ENCODE results near the gene GALNT10.

Gene GALNT10

DNA sequence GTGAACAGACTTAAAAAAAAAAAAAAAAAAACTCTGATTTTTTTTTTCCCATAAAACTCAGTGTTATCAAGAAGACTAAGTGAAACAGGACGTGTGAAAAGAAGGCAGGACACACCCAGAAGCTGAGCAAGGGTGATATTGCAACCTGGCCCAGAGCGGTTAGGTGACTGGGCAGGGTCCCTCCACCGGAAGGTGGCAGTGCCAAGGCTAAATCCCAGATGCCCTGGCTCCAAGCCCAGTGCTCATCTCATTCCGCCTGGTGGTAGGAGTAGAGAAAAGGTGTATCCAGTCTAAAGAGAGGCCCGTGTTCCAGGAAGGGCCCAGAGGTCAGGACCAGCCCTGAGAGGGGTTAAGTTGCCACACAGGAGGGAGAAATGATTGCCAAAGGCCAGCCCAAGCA, 203.8 kb downstream of the GALNT10 start:
- TF ChIP-seq ZFP30 (CRISPR knock-in tag; IDR thresholded peaks at IDR 0.05), result no peak
- TF ChIP-seq OSR1 (CRISPR knock-in tag; IDR thresholded peaks at IDR 0.05), result no peak
- no peak for TF ChIP-seq ZC3H10 (CRISPR knock-in tag; IDR thresholded peaks at IDR 0.05)
- TF ChIP-seq, protein P1, sequence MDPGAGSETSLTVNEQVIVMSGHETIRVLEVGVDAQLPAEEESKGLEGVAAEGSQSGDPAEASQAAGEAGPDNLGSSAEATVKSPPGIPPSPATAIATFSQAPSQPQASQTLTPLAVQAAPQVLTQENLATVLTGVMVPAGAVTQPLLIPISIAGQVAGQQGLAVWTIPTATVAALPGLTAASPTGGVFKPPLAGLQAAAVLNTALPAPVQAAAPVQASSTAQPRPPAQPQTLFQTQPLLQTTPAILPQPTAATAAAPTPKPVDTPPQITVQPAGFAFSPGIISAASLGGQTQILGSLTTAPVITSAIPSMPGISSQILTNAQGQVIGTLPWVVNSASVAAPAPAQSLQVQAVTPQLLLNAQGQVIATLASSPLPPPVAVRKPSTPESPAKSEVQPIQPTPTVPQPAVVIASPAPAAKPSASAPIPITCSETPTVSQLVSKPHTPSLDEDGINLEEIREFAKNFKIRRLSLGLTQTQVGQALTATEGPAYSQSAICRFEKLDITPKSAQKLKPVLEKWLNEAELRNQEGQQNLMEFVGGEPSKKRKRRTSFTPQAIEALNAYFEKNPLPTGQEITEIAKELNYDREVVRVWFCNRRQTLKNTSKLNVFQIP (CRISPR knock-in tag; IDR thresholded peaks at IDR 0.05; ENCODE audit: borderline replicate concordance, low read depth), result no peak
- TF ChIP-seq, protein P2, sequence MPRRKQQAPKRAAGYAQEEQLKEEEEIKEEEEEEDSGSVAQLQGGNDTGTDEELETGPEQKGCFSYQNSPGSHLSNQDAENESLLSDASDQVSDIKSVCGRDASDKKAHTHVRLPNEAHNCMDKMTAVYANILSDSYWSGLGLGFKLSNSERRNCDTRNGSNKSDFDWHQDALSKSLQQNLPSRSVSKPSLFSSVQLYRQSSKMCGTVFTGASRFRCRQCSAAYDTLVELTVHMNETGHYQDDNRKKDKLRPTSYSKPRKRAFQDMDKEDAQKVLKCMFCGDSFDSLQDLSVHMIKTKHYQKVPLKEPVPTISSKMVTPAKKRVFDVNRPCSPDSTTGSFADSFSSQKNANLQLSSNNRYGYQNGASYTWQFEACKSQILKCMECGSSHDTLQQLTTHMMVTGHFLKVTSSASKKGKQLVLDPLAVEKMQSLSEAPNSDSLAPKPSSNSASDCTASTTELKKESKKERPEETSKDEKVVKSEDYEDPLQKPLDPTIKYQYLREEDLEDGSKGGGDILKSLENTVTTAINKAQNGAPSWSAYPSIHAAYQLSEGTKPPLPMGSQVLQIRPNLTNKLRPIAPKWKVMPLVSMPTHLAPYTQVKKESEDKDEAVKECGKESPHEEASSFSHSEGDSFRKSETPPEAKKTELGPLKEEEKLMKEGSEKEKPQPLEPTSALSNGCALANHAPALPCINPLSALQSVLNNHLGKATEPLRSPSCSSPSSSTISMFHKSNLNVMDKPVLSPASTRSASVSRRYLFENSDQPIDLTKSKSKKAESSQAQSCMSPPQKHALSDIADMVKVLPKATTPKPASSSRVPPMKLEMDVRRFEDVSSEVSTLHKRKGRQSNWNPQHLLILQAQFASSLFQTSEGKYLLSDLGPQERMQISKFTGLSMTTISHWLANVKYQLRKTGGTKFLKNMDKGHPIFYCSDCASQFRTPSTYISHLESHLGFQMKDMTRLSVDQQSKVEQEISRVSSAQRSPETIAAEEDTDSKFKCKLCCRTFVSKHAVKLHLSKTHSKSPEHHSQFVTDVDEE (CRISPR knock-in tag; IDR thresholded peaks at IDR 0.05), result no peak
- TF ChIP-seq ISL1 (CRISPR knock-in tag; IDR thresholded peaks at IDR 0.05), result no peak
- TF ChIP-seq ZNF70 (CRISPR knock-in tag; IDR thresholded peaks at IDR 0.05), result no peak
- TF ChIP-seq ARNTL (CRISPR knock-in tag; IDR thresholded peaks at IDR 0.05; ENCODE audit: borderline replicate concordance, low read depth), result no peak
- no peak for TF ChIP-seq GLIS3 (CRISPR knock-in tag; IDR thresholded peaks at IDR 0.05)
- TF ChIP-seq, protein P3, sequence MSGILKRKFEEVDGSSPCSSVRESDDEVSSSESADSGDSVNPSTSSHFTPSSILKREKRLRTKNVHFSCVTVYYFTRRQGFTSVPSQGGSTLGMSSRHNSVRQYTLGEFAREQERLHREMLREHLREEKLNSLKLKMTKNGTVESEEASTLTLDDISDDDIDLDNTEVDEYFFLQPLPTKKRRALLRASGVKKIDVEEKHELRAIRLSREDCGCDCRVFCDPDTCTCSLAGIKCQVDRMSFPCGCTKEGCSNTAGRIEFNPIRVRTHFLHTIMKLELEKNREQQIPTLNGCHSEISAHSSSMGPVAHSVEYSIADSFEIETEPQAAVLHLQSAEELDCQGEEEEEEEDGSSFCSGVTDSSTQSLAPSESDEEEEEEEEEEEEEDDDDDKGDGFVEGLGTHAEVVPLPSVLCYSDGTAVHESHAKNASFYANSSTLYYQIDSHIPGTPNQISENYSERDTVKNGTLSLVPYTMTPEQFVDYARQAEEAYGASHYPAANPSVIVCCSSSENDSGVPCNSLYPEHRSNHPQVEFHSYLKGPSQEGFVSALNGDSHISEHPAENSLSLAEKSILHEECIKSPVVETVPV (CRISPR knock-in tag; IDR thresholded peaks at IDR 0.05), result no peak
- no peak for TF ChIP-seq ZNF8 (CRISPR knock-in tag; IDR thresholded peaks at IDR 0.05)
- no peak for TF ChIP-seq TCF4 (CRISPR knock-in tag; IDR thresholded peaks at IDR 0.05; ENCODE audit: borderline replicate concordance)
- TF ChIP-seq ZNF565 (CRISPR knock-in tag; conservative IDR thresholded peaks at IDR 0.05; ENCODE audit: low read depth), result no peak
- TF ChIP-seq, protein P4, sequence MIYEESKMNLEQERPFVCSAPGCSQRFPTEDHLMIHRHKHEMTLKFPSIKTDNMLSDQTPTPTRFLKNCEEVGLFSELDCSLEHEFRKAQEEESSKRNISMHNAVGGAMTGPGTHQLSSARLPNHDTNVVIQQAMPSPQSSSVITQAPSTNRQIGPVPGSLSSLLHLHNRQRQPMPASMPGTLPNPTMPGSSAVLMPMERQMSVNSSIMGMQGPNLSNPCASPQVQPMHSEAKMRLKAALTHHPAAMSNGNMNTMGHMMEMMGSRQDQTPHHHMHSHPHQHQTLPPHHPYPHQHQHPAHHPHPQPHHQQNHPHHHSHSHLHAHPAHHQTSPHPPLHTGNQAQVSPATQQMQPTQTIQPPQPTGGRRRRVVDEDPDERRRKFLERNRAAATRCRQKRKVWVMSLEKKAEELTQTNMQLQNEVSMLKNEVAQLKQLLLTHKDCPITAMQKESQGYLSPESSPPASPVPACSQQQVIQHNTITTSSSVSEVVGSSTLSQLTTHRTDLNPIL (CRISPR knock-in tag; IDR thresholded peaks at IDR 0.05; ENCODE audit: low read depth), result no peak
- TF ChIP-seq, protein P5, sequence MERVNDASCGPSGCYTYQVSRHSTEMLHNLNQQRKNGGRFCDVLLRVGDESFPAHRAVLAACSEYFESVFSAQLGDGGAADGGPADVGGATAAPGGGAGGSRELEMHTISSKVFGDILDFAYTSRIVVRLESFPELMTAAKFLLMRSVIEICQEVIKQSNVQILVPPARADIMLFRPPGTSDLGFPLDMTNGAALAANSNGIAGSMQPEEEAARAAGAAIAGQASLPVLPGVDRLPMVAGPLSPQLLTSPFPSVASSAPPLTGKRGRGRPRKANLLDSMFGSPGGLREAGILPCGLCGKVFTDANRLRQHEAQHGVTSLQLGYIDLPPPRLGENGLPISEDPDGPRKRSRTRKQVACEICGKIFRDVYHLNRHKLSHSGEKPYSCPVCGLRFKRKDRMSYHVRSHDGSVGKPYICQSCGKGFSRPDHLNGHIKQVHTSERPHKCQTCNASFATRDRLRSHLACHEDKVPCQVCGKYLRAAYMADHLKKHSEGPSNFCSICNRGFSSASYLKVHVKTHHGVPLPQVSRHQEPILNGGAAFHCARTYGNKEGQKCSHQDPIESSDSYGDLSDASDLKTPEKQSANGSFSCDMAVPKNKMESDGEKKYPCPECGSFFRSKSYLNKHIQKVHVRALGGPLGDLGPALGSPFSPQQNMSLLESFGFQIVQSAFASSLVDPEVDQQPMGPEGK (CRISPR knock-in tag; IDR thresholded peaks at IDR 0.05; ENCODE audit: borderline replicate concordance), result no peak
- no peak for TF ChIP-seq ESRRG (CRISPR knock-in tag; IDR thresholded peaks at IDR 0.05)
- no peak for TF ChIP-seq ZFP3 (CRISPR knock-in tag; IDR thresholded peaks at IDR 0.05)
- TF ChIP-seq TOX (CRISPR knock-in tag; IDR thresholded peaks at IDR 0.05; ENCODE audit: borderline replicate concordance), result no peak
- no peak for TF ChIP-seq PPARA (CRISPR knock-in tag; IDR thresholded peaks at IDR 0.05; ENCODE audit: borderline replicate concordance)
- no peak for TF ChIP-seq SNAI2 (CRISPR knock-in tag; IDR thresholded peaks at IDR 0.05)
- no peak; the same call in 2 of the 3 replicates for ATAC-seq

DNA sequence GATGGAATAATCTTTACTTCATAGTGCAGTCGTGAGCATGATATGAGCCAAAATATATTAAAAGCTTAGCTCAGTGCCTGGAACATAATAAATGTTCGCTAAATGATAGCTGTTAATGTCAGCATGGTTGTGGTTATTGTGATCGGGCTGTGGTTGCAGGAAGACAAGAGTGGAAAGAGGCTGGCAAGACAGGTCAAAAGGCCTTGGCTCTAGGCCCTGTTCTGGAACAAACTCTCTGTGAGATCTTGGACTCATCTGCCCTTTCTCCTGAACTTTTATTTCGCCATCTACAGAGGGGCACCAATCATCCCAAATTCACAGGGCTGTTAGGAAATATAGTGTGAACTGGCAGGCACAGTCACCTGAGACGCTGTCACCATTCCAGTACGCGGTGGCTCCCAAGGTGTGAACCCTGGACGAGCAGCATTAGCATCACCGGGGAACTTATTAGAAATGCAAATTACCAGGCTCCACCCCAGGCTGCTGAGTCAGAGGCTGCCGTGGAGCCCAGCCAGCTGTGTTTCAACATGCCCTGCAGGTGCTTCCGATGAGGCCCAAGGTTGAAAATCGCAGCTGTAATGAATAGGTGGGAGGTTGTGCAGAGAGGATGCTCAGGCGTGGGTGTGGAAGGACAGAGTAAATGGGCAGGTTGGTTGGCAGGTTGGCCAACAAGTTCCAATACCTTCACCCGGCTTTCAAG, 205.0 kb downstream of the GALNT10 start:
- TF ChIP-seq, protein P3 (CRISPR knock-in tag; IDR thresholded peaks at IDR 0.05), result no peak
- TF ChIP-seq ZFP30 (CRISPR knock-in tag; IDR thresholded peaks at IDR 0.05) (no peak), TCF4 (CRISPR knock-in tag; IDR thresholded peaks at IDR 0.05; ENCODE audit: borderline replicate concordance) (no peak), TOX (CRISPR knock-in tag; IDR thresholded peaks at IDR 0.05; ENCODE audit: borderline replicate concordance) (no peak), ZNF70 (CRISPR knock-in tag; IDR thresholded peaks at IDR 0.05) (no peak), ESRRG (CRISPR knock-in tag; IDR thresholded peaks at IDR 0.05) (no peak), CSDC2 (CRISPR knock-in tag; IDR thresholded peaks at IDR 0.05) (no peak), OSR1 (CRISPR knock-in tag; IDR thresholded peaks at IDR 0.05) (no peak), SNAI2 (CRISPR knock-in tag; IDR thresholded peaks at IDR 0.05) (no peak), ARNTL (CRISPR knock-in tag; IDR thresholded peaks at IDR 0.05; ENCODE audit: borderline replicate concordance, low read depth) (no peak), ZFP3 (CRISPR knock-in tag; IDR thresholded peaks at IDR 0.05) (no peak), ISL1 (CRISPR knock-in tag; IDR thresholded peaks at IDR 0.05) (no peak), ZNF8 (CRISPR knock-in tag; IDR thresholded peaks at IDR 0.05) (no peak)
- TF ChIP-seq, protein P5 (CRISPR knock-in tag; IDR thresholded peaks at IDR 0.05; ENCODE audit: borderline replicate concordance), result no peak
- TF ChIP-seq, protein P1 (CRISPR knock-in tag; IDR thresholded peaks at IDR 0.05; ENCODE audit: borderline replicate concordance, low read depth), result no peak
- TF ChIP-seq, protein P4 (CRISPR knock-in tag; IDR thresholded peaks at IDR 0.05; ENCODE audit: low read depth), result no peak
- ATAC-seq, result no peak
